22Rv1 (cell line): ENCODE results near the gene TWSG1.

Source experiments
- H3K27ac ChIP-seq: fragments of 450-650 bp; 2 replicates; pipeline ENCODE4 v1.5.1; 2017
- ZFX ChIP-seq: fragments of 450-650 bp; IDR thresholded peaks from 2 replicates; pipeline ENCODE4 v1.6.1; 2017; ENCODE audit warnings: antibody characterized with exemption, borderline replicate concordance
- TF ChIP-seq, protein P1 (sequence below): fragments of 450-650 bp; IDR thresholded peaks from 2 replicates; pipeline ENCODE4 v1.5.1; 2017; ENCODE audit warnings: mild to moderate bottlenecking

TWSG1 gene

GRCh38 chr18:9348079-9348671 lies 13.6 kb downstream of the TWSG1 start:
- H3K27ac ChIP-seq: no peak overlapping the region
- no peak for TF ChIP-seq ZFX
- TF ChIP-seq, protein P1, sequence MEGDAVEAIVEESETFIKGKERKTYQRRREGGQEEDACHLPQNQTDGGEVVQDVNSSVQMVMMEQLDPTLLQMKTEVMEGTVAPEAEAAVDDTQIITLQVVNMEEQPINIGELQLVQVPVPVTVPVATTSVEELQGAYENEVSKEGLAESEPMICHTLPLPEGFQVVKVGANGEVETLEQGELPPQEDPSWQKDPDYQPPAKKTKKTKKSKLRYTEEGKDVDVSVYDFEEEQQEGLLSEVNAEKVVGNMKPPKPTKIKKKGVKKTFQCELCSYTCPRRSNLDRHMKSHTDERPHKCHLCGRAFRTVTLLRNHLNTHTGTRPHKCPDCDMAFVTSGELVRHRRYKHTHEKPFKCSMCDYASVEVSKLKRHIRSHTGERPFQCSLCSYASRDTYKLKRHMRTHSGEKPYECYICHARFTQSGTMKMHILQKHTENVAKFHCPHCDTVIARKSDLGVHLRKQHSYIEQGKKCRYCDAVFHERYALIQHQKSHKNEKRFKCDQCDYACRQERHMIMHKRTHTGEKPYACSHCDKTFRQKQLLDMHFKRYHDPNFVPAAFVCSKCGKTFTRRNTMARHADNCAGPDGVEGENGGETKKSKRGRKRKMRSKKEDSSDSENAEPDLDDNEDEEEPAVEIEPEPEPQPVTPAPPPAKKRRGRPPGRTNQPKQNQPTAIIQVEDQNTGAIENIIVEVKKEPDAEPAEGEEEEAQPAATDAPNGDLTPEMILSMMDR: no peak

- H3K27ac ChIP-seq: no peak overlapping the region
- TF ChIP-seq, protein P1: no peak
- no peak for TF ChIP-seq ZFX
These were observed 14.2 kb downstream of the TWSG1 start for GRCh38 chr18:9348766-9349165.

GRCh38 chr18:9353596-9353995 lies 19.0 kb downstream of the TWSG1 start:
- no peak for TF ChIP-seq ZFX
- TF ChIP-seq, protein P1: no peak
- H3K27ac ChIP-seq: no peak overlapping the region

GRCh38 chr18:9354256-9354655 lies 19.7 kb downstream of the TWSG1 start:
- no peak for TF ChIP-seq ZFX
- TF ChIP-seq, protein P1: no peak
- H3K27ac ChIP-seq: no peak overlapping the region

DNA sequence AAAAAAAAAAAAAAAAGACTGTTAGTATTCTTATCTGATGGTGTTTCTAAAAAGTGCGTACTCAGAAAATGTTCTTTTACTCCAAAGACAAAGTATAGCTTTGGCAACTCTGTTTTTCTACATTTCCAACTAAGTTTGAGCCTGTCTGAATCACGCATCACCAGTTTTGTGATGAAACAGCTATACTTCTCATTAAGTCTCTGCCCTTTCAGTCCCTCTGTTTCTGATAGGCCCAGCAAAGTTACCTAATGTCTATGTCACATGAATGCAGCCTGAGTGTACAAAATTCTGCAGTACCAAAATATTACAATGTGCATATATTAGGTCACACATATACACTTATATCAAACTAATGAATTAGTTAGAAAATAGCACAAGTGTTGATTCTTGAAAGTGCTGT lies 22.4 kb downstream of the TWSG1 start:
- TF ChIP-seq ZFX: no peak
- TF ChIP-seq, protein P1: no peak
- H3K27ac ChIP-seq: no peak overlapping the region

GRCh38 chr18:9359796-9360195 lies 25.2 kb downstream of the TWSG1 start:
- TF ChIP-seq, protein P1: no peak
- H3K27ac ChIP-seq: no peak overlapping the region

DNA sequence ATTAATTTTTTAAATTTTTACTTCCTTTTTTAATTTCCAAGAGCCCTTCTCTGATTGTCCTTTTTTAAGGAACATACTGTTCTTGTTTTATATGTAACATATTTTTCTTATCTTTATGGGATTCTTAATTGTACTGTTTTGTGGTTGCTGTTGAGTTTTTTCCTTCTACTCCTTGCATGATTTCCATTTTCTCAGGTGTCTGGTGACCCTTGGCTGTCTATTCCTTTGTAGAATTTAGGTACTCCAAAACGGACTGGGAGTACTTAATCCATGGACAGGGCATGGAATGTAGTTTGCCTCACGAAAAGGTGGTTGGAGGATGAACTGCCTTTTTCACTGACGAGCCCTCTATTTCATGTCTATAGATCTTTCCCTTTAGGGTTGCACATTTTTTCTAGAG lies 26.6 kb downstream of the TWSG1 start:
- no peak overlapping the region for H3K27ac ChIP-seq
- TF ChIP-seq, protein P1: no peak
- TF ChIP-seq ZFX: no peak
